Stimulated activated CD4-positive, alpha-beta T cell treated with anti-CD3 and anti-CD28 coated beads, Interleukin-2, amount 100 ng/mL, for 4 hours (primary cell): ENCODE results near the gene ZBED6.

ENCODE experiments used
- DNase-seq: peaks from one replicate; pipeline ENCODE4 v3.0.0-alpha.2; 2020; ENCODE audit warnings: low read depth

The ZBED6 gene

GRCh38 chr1:203842559-203842876 is 47.1 kb downstream of the ZBED6 start:
- no peak for DNase-seq

- no peak for DNase-seq
Measured at GRCh38 chr1:203843435-203843834, 48.0 kb downstream of the ZBED6 start.
